Kidney (tissue), 14 donors: ENCODE results near the gene HSPA8. TPM values are rescaled to one million over a fixed set of nuclear protein-coding genes. Genes with fewer than 3 reads are reported as not detected.

Source experiments
- DNase-seq, 5 donors: peaks; one replicate each; pipeline ENCODE4 v3.0.0-alpha.2; 2013 to 2020
- FAIRE-seq: peaks from 2 replicates; lab custom pipeline; 2012; peaks lifted over from hg19 to GRCh38; lab: Jason Lieb, UNC
- H3K27ac ChIP-seq, 2 donors: one replicate each; pipeline ENCODE4 v1.7.0; 2013; ENCODE audit warnings: low read depth in 2 of 2, low read length in 2 of 2, inconsistent platforms in 1 of 2
- H3K27me3 ChIP-seq: one replicate; pipeline ENCODE4 v1.7.1; 2013; ENCODE audit warnings: low read length, inconsistent platforms; ENCODE audit not compliant: control insufficient read depth, insufficient read depth
- H3K36me3 ChIP-seq, 3 donors: one replicate each; pipeline versions ENCODE4 v1.7.0 to v1.7.1; 2013; ENCODE audit warnings: low read length in 3 of 3, control low read depth in 1 of 3, inconsistent platforms in 1 of 3; ENCODE audit not compliant: insufficient read depth in 3 of 3, control insufficient read depth in 2 of 3
- H3K4me1 ChIP-seq, 3 donors: one replicate each; pipeline versions ENCODE4 v1.7.0 to v1.7.1; 2013; ENCODE audit warnings: low read length in 3 of 3, inconsistent platforms in 1 of 3, low read depth in 1 of 3; ENCODE audit not compliant: control insufficient read depth in 2 of 3, insufficient read depth in 2 of 3
- H3K4me3 ChIP-seq, 3 donors: one replicate each; pipeline versions ENCODE4 v1.7.0 to v1.8.1; 2013; ENCODE audit warnings: low read length in 3 of 3, control low read depth in 1 of 3, inconsistent platforms in 1 of 3
- H3K9ac ChIP-seq, 3 donors: one replicate each; pipeline versions ENCODE4 v1.7.0 to v1.7.1; 2013; ENCODE audit warnings: low read length in 3 of 3, control low read depth in 1 of 3, inconsistent platforms in 1 of 3
- H3K9me3 ChIP-seq, 3 donors: one replicate each; pipeline versions ENCODE4 v1.7.0 to v1.7.1; 2013; ENCODE audit warnings: low read length in 3 of 3, control low read depth in 1 of 3, inconsistent platforms in 1 of 3; ENCODE audit not compliant: control insufficient read depth in 2 of 3, insufficient read depth in 1 of 3
- intact Hi-C: fragments of 100-400 bp; cut with DNase I; formaldehyde crosslinking; loops from one replicate; pipeline ENCODE4 v1.11.1; 2022
- polyA plus RNA-seq: library from polyadenylated mRNA; stranded (reverse); fragments of 350-450 nt; fragmentation: Illumina TruSeq; extraction: RNeasy Lipid Tissue Mini Kit (QIAGEN cat#74804); gene quantifications from one replicate; pipeline ENCODE4 v1.2.3, GENCODE V29; 2014; ENCODE audit warnings: low read depth, low replicate concordance; ENCODE audit not compliant: insufficient read depth
- total RNA-seq: library from RNA; stranded (reverse); fragmentation: NEBNext Ultra II Directional; extraction: Animal tissue kit (Norgen Biotek cat#: 25700); gene quantifications from one replicate; pipeline ENCODE4 v1.2.1, GENCODE V29; 2021
- TF ChIP-seq, protein P1 (sequence below): IDR thresholded peaks from 3 replicates; pipeline ENCODE4 v1.5.1; 2012; ENCODE audit warnings: mild to moderate bottlenecking, moderate library complexity, borderline replicate concordance; ENCODE audit not compliant: insufficient read depth; ENCODE audit errors: extremely low read depth
- donor health status: control.
- donor health status: control.
- donor health status: control.
- donor health status: control.
- donor health status: control.
- donor health status: DM: yes; HTN: yes; CAD: no.
- donor health status: Normal renal cell carcinoma (clear cell type).

The HSPA8 gene
- total and polyA plus RNA-seq, 2 donors from 2014 or later, result 869 to 1,081 TPM

GRCh38 chr11:123035831-123036230 is 26.1 kb downstream of the HSPA8 start:
- FAIRE-seq (no peak), DNase-seq (no peak)
- no peaks in the 10 kb centered on the region for H3K36me3 ChIP-seq
- intact Hi-C loops, result no loop called here
- H3K27me3 ChIP-seq, result no peaks in the 10 kb centered on the region
- no peaks in the 10 kb centered on the region for H3K4me1 ChIP-seq
- H3K27ac ChIP-seq, result no peak overlapping the region
- H3K4me3 ChIP-seq, result no peak overlapping the region
- no peaks in the 10 kb centered on the region for H3K9me3 ChIP-seq
- TF ChIP-seq, protein P1, sequence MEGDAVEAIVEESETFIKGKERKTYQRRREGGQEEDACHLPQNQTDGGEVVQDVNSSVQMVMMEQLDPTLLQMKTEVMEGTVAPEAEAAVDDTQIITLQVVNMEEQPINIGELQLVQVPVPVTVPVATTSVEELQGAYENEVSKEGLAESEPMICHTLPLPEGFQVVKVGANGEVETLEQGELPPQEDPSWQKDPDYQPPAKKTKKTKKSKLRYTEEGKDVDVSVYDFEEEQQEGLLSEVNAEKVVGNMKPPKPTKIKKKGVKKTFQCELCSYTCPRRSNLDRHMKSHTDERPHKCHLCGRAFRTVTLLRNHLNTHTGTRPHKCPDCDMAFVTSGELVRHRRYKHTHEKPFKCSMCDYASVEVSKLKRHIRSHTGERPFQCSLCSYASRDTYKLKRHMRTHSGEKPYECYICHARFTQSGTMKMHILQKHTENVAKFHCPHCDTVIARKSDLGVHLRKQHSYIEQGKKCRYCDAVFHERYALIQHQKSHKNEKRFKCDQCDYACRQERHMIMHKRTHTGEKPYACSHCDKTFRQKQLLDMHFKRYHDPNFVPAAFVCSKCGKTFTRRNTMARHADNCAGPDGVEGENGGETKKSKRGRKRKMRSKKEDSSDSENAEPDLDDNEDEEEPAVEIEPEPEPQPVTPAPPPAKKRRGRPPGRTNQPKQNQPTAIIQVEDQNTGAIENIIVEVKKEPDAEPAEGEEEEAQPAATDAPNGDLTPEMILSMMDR, result no peak
- no peak overlapping the region for H3K9ac ChIP-seq

GRCh38 chr11:123034597-123034996 is 27.3 kb downstream of the HSPA8 start:
- Histone ChIP-seq H3K36me3 (no peaks in the 10 kb centered on the region), H3K9ac (no peak overlapping the region), H3K4me1 (no peaks in the 10 kb centered on the region), H3K4me3 (no peak overlapping the region), H3K27ac (no peak overlapping the region), H3K27me3 (no peaks in the 10 kb centered on the region), H3K9me3 (no peaks in the 10 kb centered on the region)
- intact Hi-C loops, result no loop called here
- TF ChIP-seq, protein P1, result no peak
- DNase-seq, result no peak
- no peak for FAIRE-seq

GRCh38 chr11:123033895-123034294 is 28.0 kb downstream of the HSPA8 start:
- Histone ChIP-seq H3K27ac (no peak overlapping the region), H3K9ac (no peak overlapping the region), H3K36me3 (no peaks in the 10 kb centered on the region), H3K27me3 (no peaks in the 10 kb centered on the region), H3K4me3 (no peak overlapping the region), H3K4me1 (no peaks in the 10 kb centered on the region), H3K9me3 (no peaks in the 10 kb centered on the region)
- FAIRE-seq (no peak), DNase-seq (peak in 3 of 5 donors; percentile 15 to 46 (median 26))
- intact Hi-C loops, result no loop called here
- TF ChIP-seq, protein P1, result no peak

DNA sequence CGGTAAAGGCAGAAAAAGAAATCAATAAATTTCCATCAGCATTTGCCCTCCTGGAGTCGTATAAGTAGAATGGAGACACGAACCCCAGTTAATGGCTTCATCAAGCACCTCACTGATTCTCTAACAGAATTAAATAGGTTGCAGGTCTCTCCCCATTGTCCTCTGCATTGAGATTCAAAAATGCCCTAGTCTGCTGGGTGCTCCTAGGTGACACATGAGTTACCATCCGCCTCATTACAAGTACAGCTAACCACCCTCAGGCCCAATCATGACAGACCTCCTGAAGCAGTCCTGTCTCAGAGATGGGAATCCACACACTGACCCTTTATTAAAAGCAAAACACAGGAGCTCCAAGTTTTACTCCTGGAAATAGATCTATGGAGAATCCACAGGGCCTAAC is 31.4 kb downstream of the HSPA8 start:
- no peak overlapping the region for H3K9ac ChIP-seq
- H3K27me3 ChIP-seq, result no peaks in the 10 kb centered on the region
- FAIRE-seq (no peak), DNase-seq (no peak)
- H3K4me3 ChIP-seq, result no peak overlapping the region
- intact Hi-C loops, result no loop called here
- H3K4me1 ChIP-seq, result no peaks in the 10 kb centered on the region
- no peak overlapping the region for H3K27ac ChIP-seq
- TF ChIP-seq, protein P1, result no peak
- no peaks in the 10 kb centered on the region for H3K36me3 ChIP-seq
- H3K9me3 ChIP-seq, result no peaks in the 10 kb centered on the region
